ENCODE measurements around the gene KRT79. TPM values are rescaled to one million over a fixed set of nuclear protein-coding genes. Genes with fewer than 3 reads are reported as not detected.

The KRT79 gene
- total and polyA plus RNA-seq, 2 experiments from 2014 or later: not detected

GRCh38 chr12:52809166-52809565 is 24.9 kb downstream of the KRT79 start:
- DNase-seq (ENCODE audit: low read depth in 1 of 2, low spot score in 1 of 2): no peak
- H3K27ac ChIP-seq: no peak overlapping the region
- peaks cover 6% of the 10 kb centered on the region for H3K27me3 ChIP-seq
- no peaks in the 10 kb centered on the region for H3K9me3 ChIP-seq (ENCODE audit: low read depth)
- TF ChIP-seq, protein P1, sequence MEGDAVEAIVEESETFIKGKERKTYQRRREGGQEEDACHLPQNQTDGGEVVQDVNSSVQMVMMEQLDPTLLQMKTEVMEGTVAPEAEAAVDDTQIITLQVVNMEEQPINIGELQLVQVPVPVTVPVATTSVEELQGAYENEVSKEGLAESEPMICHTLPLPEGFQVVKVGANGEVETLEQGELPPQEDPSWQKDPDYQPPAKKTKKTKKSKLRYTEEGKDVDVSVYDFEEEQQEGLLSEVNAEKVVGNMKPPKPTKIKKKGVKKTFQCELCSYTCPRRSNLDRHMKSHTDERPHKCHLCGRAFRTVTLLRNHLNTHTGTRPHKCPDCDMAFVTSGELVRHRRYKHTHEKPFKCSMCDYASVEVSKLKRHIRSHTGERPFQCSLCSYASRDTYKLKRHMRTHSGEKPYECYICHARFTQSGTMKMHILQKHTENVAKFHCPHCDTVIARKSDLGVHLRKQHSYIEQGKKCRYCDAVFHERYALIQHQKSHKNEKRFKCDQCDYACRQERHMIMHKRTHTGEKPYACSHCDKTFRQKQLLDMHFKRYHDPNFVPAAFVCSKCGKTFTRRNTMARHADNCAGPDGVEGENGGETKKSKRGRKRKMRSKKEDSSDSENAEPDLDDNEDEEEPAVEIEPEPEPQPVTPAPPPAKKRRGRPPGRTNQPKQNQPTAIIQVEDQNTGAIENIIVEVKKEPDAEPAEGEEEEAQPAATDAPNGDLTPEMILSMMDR (IDR thresholded peaks at IDR 0.05; ENCODE audit: low read depth, low read length): no peak
- H3K36me3 ChIP-seq: no peaks in the 10 kb centered on the region
- H3K4me3 ChIP-seq: no peak overlapping the region
- H3K4me1 ChIP-seq (ENCODE audit: low read depth): no peaks in the 10 kb centered on the region

DNA sequence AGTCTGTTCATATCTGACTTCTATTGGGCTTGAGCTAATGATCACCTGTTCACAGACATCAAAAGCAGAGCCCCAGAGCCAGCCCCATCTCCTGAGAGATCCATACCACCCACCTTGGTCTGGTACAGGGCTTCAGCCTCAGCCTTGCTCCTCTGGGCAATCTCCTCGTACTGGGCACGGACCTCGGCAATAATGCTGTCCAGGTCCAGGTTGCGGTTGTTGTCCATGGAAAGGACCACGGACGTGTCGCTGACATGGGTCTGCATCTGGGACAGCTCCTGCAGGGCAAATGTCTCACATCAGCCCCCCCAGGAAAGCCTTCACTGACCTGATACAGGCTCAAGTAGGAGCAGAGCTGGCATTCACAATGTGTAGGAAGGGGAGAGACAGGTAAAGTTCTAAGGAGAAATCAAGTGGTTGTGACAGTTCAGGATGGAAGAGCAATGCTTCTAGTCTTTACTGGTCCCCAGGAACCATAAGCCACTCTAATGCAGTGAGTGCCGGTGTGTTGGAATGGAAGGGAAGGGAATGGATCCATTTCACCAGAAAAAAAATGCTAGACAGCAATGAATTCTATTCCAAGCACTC is 25.4 kb downstream of the KRT79 start:
- H3K4me3 ChIP-seq: no peak overlapping the region
- no peak overlapping the region for H3K27ac ChIP-seq
- H3K27me3 ChIP-seq: peaks cover 6% of the 10 kb centered on the region
- no peaks in the 10 kb centered on the region for H3K9me3 ChIP-seq (ENCODE audit: low read depth)
- H3K36me3 ChIP-seq: no peaks in the 10 kb centered on the region
- DNase-seq (ENCODE audit: low read depth in 1 of 2, low spot score in 1 of 2): no peak
- TF ChIP-seq, protein P1 (IDR thresholded peaks at IDR 0.05; ENCODE audit: low read depth, low read length): no peak
- no peaks in the 10 kb centered on the region for H3K4me1 ChIP-seq (ENCODE audit: low read depth)

DNA sequence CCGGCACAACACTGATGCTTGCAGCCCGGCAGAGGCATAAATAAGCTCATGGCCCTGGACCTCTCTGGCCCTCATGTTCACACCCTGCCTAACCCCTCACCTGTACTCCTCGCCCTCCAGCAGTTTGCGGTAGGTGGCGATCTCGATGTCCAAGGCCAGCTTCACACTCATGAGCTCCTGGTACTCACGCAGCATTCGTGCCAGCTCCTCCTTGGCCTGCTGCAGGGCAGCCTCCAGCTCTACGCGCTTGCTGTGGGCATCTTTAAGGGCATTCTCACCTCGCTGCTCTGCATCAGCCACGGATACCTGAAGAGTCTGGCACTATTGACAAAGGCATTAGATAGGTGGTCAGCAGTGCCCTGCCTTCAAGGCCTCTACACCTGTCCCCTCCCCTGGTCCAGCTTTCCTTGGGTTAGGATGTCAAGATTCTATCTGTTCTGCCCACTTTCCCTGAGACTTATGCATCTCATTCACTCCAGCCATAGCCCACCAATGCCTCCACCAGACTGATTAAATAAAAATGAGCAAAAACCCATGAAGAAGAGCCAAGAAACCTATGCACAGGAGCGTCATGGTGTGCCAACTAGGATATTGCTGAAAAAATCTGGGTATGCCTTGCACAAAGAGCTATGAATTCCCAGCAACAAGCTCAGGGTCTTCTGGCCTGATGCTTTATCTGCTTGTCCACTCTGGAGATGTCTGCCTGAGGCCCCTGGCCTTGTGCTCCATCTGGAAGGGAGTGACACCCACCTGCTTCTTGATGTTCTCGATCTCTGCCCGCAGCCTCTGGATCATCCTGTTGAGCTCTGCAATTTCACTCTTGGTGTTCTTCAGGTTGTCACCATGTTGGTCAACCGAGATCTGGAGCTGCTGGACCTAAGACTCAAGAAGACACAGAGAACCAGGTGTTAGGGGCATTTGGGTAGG is 26.3 kb downstream of the KRT79 start:
- H3K27me3 ChIP-seq: peaks cover 6% of the 10 kb centered on the region
- no peaks in the 10 kb centered on the region for H3K9me3 ChIP-seq (ENCODE audit: low read depth)
- H3K4me1 ChIP-seq (ENCODE audit: low read depth): no peaks in the 10 kb centered on the region
- no peak overlapping the region for H3K27ac ChIP-seq
- DNase-seq (ENCODE audit: low read depth in 1 of 2, low spot score in 1 of 2): no peak
- TF ChIP-seq, protein P1 (IDR thresholded peaks at IDR 0.05; ENCODE audit: low read depth, low read length): no peak
- H3K36me3 ChIP-seq: no peaks in the 10 kb centered on the region
- H3K4me3 ChIP-seq: no peak overlapping the region

DNA sequence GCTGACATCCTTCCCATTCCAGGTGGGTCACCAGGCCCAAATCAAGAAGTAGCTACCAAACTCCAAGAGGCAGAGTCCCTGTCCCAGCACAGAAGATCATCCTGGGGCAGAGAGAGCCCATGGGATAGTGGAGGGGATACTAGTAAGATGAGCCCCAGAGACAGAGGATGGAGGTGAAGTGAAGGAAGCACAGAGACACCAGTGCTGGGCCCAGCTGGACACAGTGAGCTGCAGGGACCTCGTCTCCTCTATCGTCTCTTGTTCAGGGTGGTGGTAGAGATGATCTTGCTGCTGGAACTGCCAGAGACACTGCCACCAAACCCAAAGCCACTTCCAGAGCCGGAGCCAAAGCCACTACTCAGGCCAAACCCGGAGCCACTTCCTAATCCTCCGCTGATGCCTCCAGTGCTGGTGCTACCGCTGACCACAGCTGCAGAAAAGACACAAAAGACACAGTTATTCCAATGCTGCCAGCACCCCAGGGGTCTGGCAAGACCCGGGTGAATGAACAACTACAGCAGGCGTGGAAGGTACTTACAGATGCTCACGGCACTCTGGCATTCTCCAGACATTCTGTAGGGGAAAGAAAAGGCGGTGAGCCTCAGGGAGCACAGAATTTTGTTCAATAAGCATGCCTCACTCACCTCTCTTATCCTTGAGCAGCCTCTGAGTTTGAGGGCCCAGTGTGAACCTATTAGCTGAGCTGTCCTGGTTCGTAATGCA is 27.1 kb downstream of the KRT79 start:
- TF ChIP-seq, protein P1 (IDR thresholded peaks at IDR 0.05; ENCODE audit: low read depth, low read length): no peak
- Histone ChIP-seq H3K4me3 (no peak overlapping the region), H3K27me3 (peaks cover 6% of the 10 kb centered on the region), H3K9me3 (ENCODE audit: low read depth) (no peaks in the 10 kb centered on the region), H3K27ac (no peak overlapping the region), H3K4me1 (ENCODE audit: low read depth) (no peaks in the 10 kb centered on the region), H3K36me3 (no peaks in the 10 kb centered on the region)
- DNase-seq (ENCODE audit: low read depth in 1 of 2, low spot score in 1 of 2): no peak

DNA sequence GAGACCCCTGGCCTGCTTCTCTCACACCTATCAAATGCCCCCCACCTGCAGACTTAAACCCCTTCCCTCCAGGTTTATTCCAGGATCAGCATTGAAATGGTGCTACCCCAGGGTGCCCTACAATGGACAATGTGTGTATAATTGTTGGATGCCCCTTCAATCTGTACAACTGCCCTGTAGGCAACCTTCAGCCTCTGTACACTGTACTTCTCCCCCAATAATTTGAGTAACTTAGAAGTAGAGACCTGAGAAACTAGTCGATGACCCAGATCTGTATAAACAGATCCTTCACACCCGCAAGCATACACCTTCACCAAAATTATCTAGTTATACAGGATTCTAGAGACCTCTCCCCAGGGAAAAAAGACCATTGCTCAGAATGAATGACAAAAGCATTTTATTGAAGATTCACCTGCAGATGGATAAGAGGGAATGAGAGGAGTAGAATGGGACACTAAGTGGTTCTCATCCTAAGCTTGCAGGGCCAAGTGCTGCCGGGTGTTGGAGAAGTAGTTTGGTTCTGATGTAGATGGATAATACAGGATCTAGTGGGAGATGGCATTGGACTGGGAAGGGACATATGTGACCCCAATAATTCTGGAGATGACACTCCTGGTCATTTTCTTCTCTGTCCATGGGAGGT is 27.8 kb downstream of the KRT79 start:
- Histone ChIP-seq H3K4me1 (ENCODE audit: low read depth) (no peaks in the 10 kb centered on the region), H3K9me3 (ENCODE audit: low read depth) (no peaks in the 10 kb centered on the region), H3K4me3 (no peak overlapping the region), H3K36me3 (no peaks in the 10 kb centered on the region), H3K27ac (no peak overlapping the region), H3K27me3 (peaks cover 6% of the 10 kb centered on the region)
- DNase-seq (ENCODE audit: low read depth in 1 of 2, low spot score in 1 of 2): no peak
- TF ChIP-seq, protein P1 (IDR thresholded peaks at IDR 0.05; ENCODE audit: low read depth, low read length): no peak
